GM18498 (cell line): ENCODE measurements around the gene CASKIN2.

Experiments used
- ATAC-seq: cut with Tn5 transposase; IDR thresholded peaks from one replicate; pipeline ENCODE4 v1.9.1; 2021; ENCODE audit warnings: mild to moderate bottlenecking, moderate library complexity; ENCODE audit not compliant: unreplicated experiment

The CASKIN2 gene, protein sequence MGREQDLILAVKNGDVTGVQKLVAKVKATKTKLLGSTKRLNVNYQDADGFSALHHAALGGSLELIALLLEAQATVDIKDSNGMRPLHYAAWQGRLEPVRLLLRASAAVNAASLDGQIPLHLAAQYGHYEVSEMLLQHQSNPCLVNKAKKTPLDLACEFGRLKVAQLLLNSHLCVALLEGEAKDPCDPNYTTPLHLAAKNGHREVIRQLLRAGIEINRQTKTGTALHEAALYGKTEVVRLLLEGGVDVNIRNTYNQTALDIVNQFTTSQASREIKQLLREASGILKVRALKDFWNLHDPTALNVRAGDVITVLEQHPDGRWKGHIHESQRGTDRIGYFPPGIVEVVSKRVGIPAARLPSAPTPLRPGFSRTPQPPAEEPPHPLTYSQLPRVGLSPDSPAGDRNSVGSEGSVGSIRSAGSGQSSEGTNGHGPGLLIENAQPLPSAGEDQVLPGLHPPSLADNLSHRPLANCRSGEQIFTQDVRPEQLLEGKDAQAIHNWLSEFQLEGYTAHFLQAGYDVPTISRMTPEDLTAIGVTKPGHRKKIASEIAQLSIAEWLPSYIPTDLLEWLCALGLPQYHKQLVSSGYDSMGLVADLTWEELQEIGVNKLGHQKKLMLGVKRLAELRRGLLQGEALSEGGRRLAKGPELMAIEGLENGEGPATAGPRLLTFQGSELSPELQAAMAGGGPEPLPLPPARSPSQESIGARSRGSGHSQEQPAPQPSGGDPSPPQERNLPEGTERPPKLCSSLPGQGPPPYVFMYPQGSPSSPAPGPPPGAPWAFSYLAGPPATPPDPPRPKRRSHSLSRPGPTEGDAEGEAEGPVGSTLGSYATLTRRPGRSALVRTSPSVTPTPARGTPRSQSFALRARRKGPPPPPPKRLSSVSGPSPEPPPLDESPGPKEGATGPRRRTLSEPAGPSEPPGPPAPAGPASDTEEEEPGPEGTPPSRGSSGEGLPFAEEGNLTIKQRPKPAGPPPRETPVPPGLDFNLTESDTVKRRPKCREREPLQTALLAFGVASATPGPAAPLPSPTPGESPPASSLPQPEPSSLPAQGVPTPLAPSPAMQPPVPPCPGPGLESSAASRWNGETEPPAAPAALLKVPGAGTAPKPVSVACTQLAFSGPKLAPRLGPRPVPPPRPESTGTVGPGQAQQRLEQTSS (N-terminal part only)

DNA sequence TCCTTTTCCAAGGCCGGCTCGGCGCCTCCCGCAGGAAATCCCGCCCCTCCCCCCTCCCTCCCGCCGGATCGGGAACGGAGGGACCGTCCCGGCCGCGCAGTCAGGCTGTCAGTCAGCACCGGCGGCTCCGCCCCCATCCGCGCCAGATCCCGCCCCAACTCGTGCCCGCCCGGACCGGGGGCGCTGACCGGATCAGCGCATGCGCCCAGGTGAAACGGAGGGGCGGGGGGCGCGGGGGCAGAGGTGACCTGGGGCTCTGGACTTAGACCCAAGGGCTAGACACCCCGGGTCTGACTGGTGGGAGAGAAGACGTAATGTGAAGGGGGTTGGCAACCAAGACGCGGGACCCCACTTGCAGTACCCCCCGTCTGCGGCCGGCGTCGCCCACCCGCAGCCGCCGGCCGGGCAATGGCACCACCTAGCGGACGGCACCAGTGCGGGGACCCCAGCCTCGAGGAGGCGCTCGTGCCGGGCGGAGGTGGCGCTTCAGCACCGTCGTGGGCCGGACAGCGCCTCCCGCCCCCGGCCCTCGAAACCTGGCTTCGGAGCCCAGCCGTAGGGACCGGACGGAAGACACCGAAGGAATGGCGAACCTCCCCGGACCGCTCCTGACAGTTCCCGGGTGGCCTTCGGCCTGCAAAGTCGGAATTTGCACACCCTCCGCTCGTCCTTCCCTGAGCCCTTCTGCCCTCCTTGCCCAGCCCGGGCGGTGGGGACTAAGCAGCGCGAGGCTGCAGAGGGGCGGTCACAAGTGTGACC is at the start of gene CASKIN2:
Gene CASKIN2, minus strand, starts transcription at position 42 of the 759 bp plus-strand sequence. CDS start 1,733 bp downstream, outside the sequence.
- ATAC-seq, result peak; percentile 56

DNA sequence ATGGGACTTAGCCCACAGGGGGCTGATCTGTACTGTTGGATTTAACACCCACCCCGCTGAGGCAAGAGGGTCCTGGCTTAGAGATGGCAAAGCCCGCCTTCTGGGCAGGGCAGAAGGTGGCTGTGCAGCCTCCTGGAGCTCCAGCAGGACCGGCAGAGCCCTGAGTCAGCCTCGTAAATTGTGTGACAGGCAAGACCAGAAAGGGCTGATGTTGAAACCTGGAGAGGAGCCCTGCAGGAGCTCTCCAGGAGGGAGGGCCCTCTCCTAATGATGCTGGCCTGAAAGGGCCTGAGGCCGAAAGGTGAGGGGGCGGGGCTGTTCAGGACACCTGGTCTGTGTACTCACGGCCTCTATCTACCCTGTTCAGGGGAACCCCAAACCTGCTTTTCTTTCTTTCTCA is 49.7 kb upstream of the CASKIN2 start:
- no peak for ATAC-seq

GRCh38 chr17:75564195-75564594 is 48.9 kb upstream of the CASKIN2 start:
- no peak for ATAC-seq

- ATAC-seq, result no peak
Observed at GRCh38 chr17:75563063-75563758, 47.9 kb upstream of the CASKIN2 start.

GRCh38 chr17:75561927-75562603 is 46.7 kb upstream of the CASKIN2 start:
- ATAC-seq, result no peak

GRCh38 chr17:75559958-75560533 is 44.7 kb upstream of the CASKIN2 start:
- no peak for ATAC-seq

DNA sequence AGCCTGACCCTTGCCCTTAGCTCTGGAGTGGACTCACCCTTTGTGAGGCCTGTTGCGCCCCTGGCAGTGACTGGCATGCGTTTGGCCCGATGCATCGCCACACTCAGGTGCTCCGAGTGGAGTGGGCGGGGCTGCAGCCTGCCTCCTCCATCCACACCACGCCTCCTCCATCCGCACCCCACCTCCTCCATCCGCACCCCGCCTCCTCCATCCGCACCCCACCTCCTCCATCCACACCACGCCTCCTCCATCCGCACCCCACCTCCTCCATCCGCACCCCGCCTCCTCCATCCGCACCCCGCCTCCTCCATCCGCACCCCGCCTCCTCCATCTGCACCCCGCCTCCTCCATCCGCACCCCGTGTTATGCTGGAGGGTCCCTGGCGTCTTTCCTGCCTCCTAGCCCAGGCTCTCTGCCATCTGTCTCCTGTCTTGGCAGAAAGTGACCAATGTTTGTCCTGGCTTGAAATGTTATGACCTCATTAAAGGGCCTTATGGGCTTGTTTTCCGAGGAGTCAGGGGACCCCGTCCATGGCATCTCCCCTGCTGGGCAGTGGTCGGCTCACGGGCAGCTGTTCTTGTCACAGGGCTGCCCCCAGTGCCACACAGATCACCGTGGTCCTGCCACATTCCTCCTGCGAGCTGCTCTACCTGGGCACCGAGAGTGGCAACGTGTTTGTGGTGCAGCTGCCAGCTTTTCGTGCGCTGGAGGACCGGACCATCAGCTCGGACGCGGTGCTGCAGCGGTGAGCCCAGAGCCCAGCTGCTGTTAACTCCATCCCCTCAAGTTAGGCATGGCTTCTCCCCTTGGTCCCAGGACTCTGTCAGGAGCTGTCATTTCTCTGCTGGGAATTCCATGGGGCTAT is 43.6 kb upstream of the CASKIN2 start:
- ATAC-seq, result no peak

GRCh38 chr17:75557852-75558665 is 42.7 kb upstream of the CASKIN2 start:
- ATAC-seq, result no peak

GRCh38 chr17:75557075-75557851 is 41.9 kb upstream of the CASKIN2 start:
- ATAC-seq, result no peak

DNA sequence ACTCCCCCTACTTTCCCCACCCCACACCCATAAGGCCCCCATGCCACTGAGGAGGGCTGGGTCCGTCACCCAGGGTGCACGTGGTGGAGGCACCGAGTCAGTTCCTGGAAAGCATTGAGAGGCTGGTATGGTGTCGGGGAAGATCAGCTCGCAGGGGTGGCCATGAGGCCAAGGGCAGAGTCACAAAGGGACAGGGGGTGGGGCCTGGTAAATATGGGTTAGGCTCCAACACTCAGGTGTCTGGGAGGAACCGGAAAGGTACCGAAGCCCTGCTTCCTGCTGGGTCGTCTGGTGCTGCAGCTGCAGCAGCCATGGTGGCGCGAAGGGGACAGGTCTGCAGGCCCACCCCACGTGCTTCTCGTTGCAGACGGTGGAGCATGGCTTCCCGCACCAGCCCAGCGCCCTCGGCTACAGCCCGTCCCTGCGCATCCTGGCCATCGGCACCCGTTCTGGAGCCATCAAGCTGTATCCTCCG is 40.4 kb upstream of the CASKIN2 start:
- no peak for ATAC-seq

DNA sequence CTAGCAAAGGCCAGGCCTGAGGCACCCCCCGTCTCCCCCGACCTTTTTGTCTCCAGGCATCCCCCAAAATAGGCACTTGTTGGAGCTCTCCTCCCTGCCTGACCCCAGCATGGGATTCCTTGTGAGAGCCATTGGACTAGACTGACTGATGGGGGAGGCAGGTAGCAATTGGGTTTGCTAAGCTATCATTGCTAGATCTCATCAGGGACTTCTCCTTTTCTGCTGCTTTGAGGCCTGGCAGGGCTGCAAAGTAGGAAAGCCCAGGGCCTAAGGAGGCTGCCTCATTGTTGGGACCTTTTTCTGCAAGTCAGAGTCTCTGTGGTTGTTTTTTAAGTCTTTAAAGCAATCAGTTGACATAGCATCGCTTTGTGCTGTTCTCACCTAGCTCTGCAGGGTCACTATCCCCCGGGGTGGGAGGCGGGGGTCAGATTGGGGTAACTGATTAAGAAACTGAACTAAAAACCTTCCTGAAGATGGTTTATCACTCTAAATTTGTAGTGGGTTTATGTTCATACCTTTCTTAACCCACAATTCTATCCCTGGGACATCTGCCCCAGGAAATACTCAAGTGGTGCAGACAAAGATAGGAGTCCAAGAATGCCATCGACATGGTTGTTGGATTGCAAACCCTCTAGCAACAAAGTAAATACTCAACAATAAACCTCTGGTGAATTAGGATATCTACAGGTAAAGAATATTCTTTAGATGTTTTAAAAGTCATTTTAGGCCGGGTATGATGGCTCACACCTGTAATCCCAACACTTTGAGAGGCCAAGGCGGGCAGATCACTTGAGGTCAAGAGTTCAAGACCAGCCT is 38.2 kb upstream of the CASKIN2 start:
- ATAC-seq, result no peak

DNA sequence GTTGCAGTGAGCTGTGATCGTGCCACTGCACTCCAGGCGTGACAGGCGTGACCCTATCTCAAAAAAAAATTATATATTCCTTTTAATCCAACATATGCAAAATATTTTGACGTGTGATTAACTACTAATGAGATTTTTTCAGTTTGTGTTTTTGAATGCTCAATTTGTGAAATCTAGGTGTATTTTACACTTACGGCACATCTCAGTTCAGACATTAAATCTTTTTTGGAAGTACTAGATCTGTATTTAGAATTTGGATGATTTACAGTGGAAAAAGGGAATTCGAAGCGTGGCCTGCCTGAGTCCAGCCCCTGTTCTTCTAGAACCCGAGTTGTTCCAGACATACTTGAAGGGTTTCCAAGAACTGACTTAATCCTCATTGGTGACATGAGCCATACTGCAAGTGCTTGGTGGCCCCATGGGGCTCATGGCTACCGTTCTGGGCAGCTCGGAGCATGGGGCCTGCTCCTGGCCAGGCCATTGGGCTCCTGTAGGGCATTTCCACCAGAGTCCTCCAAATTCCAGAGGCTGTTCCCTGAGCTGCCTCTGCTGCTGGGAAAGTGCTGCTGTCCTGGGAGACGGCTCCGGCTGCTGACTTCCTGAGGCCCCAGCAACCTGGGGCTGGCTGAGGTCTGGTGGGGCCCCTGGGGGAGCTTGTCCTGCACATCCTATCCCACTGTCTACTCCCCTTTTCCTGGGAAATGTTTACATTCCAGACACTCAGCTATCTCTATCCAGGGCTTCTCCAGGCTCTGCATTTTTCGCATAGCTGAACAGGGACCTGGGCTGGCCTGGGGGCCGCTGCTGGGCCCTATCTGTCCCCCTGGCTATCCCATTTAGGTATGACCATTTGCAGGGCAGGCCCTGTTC is 37.3 kb upstream of the CASKIN2 start:
- no peak for ATAC-seq

DNA sequence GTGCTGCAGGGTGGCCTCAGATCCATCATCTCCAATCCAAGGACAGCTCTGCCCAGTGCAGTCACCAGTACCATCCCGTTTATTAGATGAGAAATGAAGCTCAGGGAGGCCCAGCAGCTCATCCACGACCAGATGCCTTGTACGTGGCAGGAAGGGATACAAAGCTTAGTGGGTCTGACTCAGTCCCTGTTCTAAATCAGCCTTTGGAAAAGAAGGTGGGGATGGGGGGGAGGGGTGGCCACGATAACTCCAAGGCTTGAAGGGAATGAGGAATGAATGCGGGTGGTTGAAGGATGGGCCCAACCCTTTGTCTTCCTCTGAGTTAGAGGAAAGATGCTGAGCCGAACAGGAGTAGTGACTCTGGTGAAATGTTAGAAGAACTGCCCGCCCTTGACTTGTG is 35.9 kb upstream of the CASKIN2 start:
- ATAC-seq, result no peak

DNA sequence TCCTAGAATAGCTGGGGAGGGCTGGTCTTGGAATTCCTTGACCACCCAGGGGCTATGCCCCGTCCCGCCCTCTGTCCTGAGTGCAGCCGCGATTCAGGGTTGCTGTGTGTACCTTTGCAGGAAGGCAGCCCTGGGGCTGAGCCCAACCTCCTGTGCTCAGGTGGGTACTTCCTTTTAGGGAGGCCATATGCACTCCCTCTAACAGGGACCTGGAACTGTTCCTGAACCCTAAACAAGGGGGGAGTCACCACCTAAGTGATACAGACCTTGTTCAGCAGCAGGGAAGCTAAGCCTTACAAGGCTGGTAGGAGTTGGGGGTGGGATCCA is 34.8 kb upstream of the CASKIN2 start:
- no peak for ATAC-seq
